Subcutaneous abdominal adipose tissue (tissue), 5 donors: ENCODE results near the gene FRMD5.
"Not testable (repeated sequence)": the region's sequence is repeated elsewhere in the genome, so short reads cannot be mapped to it uniquely, and the experiment has no call there.

Source experiments
- H3K27ac ChIP-seq: one replicate; pipeline ENCODE4 v1.7.0; 2013; ENCODE audit warnings: low read depth, mild to moderate bottlenecking, inconsistent platforms, low read length, moderate library complexity
- H3K27me3 ChIP-seq, 5 donors: one replicate each; pipeline ENCODE4 v1.7.0; 2013; ENCODE audit warnings: low read length in 5 of 5, inconsistent platforms in 1 of 5; ENCODE audit not compliant: control insufficient read depth in 5 of 5, insufficient read depth in 4 of 5
- H3K36me3 ChIP-seq, 5 donors: one replicate each; pipeline ENCODE4 v1.7.0; 2013; ENCODE audit warnings: low read length in 5 of 5; ENCODE audit not compliant: control insufficient read depth in 5 of 5, insufficient read depth in 5 of 5
- H3K4me1 ChIP-seq, 5 donors: one replicate each; pipeline ENCODE4 v1.7.0; 2013; ENCODE audit warnings: low read length in 5 of 5, mild to moderate bottlenecking in 3 of 5, moderate library complexity in 1 of 5; ENCODE audit not compliant: control insufficient read depth in 5 of 5, insufficient read depth in 5 of 5
- H3K4me3 ChIP-seq, 5 donors: one replicate each; pipeline ENCODE4 v1.7.0; 2013; ENCODE audit warnings: low read length in 5 of 5, low read depth in 1 of 5
- H3K9ac ChIP-seq, 5 donors: one replicate each; pipeline ENCODE4 v1.7.0; 2013; ENCODE audit warnings: low read length in 5 of 5, mild to moderate bottlenecking in 4 of 5, moderate library complexity in 3 of 5
- H3K9me3 ChIP-seq, 5 donors: one replicate each; pipeline ENCODE4 v1.7.0; 2013; ENCODE audit warnings: low read length in 5 of 5; ENCODE audit not compliant: control insufficient read depth in 5 of 5
- donor health status: healthy.
- donor health status: healthy.
- donor health status: healthy.
- donor health status: healthy.
- donor health status: healthy.

Gene FRMD5

GRCh38 chr15:44195151-44195740, at the start of gene FRMD5:
Gene FRMD5, minus strand, starts transcription at chr15:44195271.
- H3K27me3 ChIP-seq: peaks cover 17 to 31% (median 25%) of the 10 kb centered on the region in 5 donors
- peak within 1 kb of the TSS; percentile 64 to 80 (median 72) for H3K4me3 ChIP-seq
- H3K27ac ChIP-seq: no peak within 1 kb of the TSS

GRCh38 chr15:44243829-44244228, 48.8 kb upstream of the FRMD5 start:
- no peak overlapping the region for H3K27ac ChIP-seq
- H3K4me3 ChIP-seq: no peak overlapping the region

More at GRCh38 chr15:44195151-44195740, at the start of gene FRMD5:
- H3K36me3 ChIP-seq: no peaks in the 10 kb centered on the region
- peak within 1 kb of the TSS in 1 of 5 donors; percentile 12 for H3K9ac ChIP-seq
- H3K4me1 ChIP-seq: peaks cover 0 to 25% (median 21%) of the 10 kb centered on the region in 5 donors
- no peaks in the 10 kb centered on the region for H3K9me3 ChIP-seq

GRCh38 chr15:44243141-44243540, 48.1 kb upstream of the FRMD5 start:
- no peak overlapping the region for H3K27ac ChIP-seq
- no peaks in the 10 kb centered on the region for H3K4me1 ChIP-seq
- no peak overlapping the region for H3K4me3 ChIP-seq

More at GRCh38 chr15:44243829-44244228, 48.8 kb upstream of the FRMD5 start:
- Histone ChIP-seq H3K9ac (no peak overlapping the region), H3K4me1 (no peaks in the 10 kb centered on the region), H3K36me3 (no peaks in the 10 kb centered on the region), H3K27me3 (no peaks in the 10 kb centered on the region), H3K9me3 (no peaks in the 10 kb centered on the region)

GRCh38 chr15:44231842-44232241, 36.8 kb upstream of the FRMD5 start:
- Histone ChIP-seq H3K4me1 (no peaks in the 10 kb centered on the region), H3K27me3 (no peaks in the 10 kb centered on the region), H3K9ac (no peak overlapping the region), H3K4me3 (no peak overlapping the region), H3K36me3 (no peaks in the 10 kb centered on the region), H3K27ac (no peak overlapping the region), H3K9me3 (no peaks in the 10 kb centered on the region)

More at GRCh38 chr15:44243141-44243540, 48.1 kb upstream of the FRMD5 start:
- Histone ChIP-seq H3K36me3 (no peaks in the 10 kb centered on the region), H3K9me3 (no peaks in the 10 kb centered on the region), H3K9ac (no peak overlapping the region), H3K27me3 (no peaks in the 10 kb centered on the region)

- not testable (repeated sequence) for H3K4me1 ChIP-seq, H3K9me3 ChIP-seq, H3K9ac ChIP-seq, H3K27me3 ChIP-seq, H3K27ac ChIP-seq, H3K4me3 ChIP-seq, H3K36me3 ChIP-seq
These were observed 34.2 kb upstream of the FRMD5 start for GRCh38 chr15:44229301-44229700.

- Histone ChIP-seq H3K27ac (no peak overlapping the region), H3K4me3 (no peak overlapping the region), H3K9me3 (no peaks in the 10 kb centered on the region), H3K36me3 (no peaks in the 10 kb centered on the region), H3K27me3 (no peaks in the 10 kb centered on the region), H3K4me1 (no peaks in the 10 kb centered on the region), H3K9ac (no peak overlapping the region)
These were observed 32.5 kb upstream of the FRMD5 start for GRCh38 chr15:44227584-44227983.

- not testable (repeated sequence) for H3K27ac ChIP-seq, H3K9me3 ChIP-seq, H3K4me1 ChIP-seq, H3K27me3 ChIP-seq, H3K36me3 ChIP-seq, H3K4me3 ChIP-seq, H3K9ac ChIP-seq
These were observed 31.9 kb upstream of the FRMD5 start for GRCh38 chr15:44227001-44227400.

GRCh38 chr15:44222478-44222877, 27.4 kb upstream of the FRMD5 start:
- no peaks in the 10 kb centered on the region for H3K36me3 ChIP-seq
- no peak overlapping the region for H3K9ac ChIP-seq
- no peak overlapping the region for H3K27ac ChIP-seq
- H3K4me1 ChIP-seq: no peaks in the 10 kb centered on the region
- H3K4me3 ChIP-seq: no peak overlapping the region
- H3K9me3 ChIP-seq: no peaks in the 10 kb centered on the region
- peaks cover 0 to 4% (median 3%) of the 10 kb centered on the region in 5 donors for H3K27me3 ChIP-seq

GRCh38 chr15:44219073-44219472, 24.0 kb upstream of the FRMD5 start:
- no peaks in the 10 kb centered on the region for H3K4me1 ChIP-seq
- no peak overlapping the region for H3K4me3 ChIP-seq
- H3K27me3 ChIP-seq: peaks cover 0 to 4% (median 3%) of the 10 kb centered on the region in 5 donors
- H3K9me3 ChIP-seq: no peaks in the 10 kb centered on the region
- H3K9ac ChIP-seq: no peak overlapping the region
- H3K27ac ChIP-seq: no peak overlapping the region
- H3K36me3 ChIP-seq: no peaks in the 10 kb centered on the region

- H3K27me3 ChIP-seq: peaks cover 0 to 4% (median 3%) of the 10 kb centered on the region in 5 donors
- no peak overlapping the region for H3K27ac ChIP-seq
- H3K9ac ChIP-seq: no peak overlapping the region
- no peaks in the 10 kb centered on the region for H3K9me3 ChIP-seq
- no peak overlapping the region for H3K4me3 ChIP-seq
- H3K4me1 ChIP-seq: no peaks in the 10 kb centered on the region
- H3K36me3 ChIP-seq: no peaks in the 10 kb centered on the region
These were observed 21.9 kb upstream of the FRMD5 start for GRCh38 chr15:44216958-44217357.
